Activated T-cell treated with anti-CD3 and anti-CD28 coated beads, Interleukin-2, amount 50 U/mL, for 48 hours (primary cell): ENCODE data around the gene THOP1.

Experiments
- DNase-seq, 2 experiments: peaks; one replicate each; pipeline ENCODE4 v3.0.0-alpha.2; 2020

THOP1 gene

DNA sequence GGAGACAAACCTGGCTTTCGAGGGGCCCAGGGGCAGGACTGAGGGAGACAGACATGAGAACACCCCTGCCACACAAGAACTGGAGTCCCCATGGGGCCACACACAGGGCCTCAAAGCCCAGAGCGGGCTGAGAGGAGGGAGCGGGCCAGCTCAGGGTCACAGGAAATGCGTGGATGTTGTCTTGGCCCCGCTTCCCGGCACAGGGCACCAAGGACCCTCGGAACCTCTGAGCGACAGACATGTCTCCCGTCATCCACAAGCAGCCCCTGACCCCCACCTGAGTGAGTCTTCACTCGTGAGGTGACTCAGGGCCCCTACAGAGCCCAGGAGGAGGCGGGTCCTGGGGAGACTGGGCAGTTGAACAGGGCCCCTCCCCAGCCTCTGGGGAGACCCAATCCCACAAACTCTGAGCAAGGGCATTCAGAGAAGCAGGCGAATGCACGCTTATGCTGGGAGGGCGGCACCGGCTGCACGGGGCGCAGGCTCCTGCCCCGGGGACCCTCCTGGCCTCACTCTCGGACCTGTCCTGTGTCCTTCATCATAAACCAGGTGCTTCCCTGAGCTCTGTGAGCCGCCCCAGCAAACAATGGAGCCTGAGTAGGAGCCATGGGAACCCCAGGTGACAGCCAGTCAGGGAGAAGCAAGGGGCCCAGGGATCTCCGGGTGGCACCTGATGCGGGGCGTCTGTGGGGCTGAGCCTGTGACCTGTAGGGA lies 22.4 kb upstream of the THOP1 start:
- DNase-seq, result no peak

- DNase-seq, result no peak
Observed at GRCh38 chr19:2763687-2764086, 21.6 kb upstream of the THOP1 start.

DNA sequence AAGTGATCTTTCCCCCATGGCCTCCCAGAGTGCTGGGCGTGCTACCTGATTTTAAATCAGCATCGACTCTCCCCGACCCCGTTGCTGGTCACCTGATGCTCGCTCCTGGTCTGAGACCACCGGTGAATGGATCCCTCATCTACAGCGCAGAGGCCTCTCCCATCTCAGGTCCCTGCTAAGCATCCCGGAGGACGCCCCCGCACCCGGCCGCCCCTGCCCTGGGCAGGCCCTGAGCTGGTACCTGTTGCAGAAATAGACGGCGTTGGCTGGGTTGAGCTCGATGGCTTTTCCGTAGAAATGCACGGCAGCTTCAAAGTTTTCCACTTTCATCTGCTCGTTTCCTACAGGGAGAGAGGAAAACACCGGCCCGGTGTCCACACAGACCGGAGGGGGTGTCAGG lies 20.4 kb upstream of the THOP1 start:
- DNase-seq, result no peak

GRCh38 chr19:2765376-2765775 lies 19.9 kb upstream of the THOP1 start:
- DNase-seq, result no peak

DNA sequence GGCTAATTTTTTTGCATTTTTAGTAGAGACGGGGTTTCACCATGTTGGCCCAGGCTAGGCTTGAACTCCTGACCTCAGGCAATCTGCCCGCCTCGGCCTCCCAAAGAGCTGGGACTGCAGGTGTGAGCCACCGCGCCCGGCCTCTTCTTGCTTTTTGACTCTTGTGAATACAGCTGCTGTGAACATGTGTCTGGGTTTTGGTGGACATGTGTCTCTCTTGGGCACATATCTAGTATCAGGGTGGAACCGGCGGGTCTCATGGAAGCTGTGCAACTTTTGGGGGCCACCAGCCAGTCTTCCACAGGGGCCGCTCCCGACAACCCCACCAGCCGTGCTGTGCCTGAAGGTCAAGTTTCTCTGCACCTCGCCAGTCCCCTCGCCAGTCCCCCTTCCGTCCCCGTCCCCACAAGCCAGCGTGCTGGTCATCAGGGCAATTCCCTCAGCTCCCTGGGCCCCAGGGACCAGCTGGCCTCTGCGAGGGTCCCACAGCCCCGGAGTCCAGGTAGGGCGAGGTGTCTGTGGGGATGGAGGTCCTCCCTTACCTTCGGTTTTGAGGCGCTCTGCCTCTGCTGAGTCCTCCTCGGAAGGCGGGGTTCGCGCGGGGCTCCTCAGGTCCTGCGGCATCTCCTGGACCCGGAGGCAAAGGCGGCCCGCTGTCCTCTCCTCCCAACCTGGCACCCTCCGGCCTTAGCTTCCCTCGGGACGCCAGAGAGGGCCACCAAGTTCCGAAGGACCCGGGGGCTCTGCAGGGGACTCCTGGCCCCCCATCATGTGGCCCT lies 18.5 kb upstream of the THOP1 start:
- DNase-seq, result no peak

DNA sequence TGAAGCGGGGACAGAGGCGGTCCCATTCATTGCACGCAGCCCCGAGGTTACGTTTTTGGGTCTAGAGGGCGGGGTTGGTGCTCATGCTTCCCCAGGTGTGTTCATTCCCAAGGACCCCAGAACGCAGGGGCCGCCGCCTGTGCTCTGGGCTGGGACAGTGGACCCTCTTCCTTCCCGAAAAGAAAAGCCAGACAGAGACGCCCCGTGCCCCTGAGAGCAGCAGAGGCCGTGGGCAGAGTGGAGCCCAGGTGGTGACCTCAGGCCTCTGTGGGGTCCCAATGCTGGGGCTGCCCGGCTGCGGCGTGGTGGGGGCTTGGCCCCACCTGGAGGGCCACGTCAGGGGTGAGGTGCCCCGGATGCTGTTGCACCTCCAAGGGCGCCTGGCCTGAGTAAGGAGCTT lies 17.6 kb upstream of the THOP1 start:
- DNase-seq, result no peak

DNA sequence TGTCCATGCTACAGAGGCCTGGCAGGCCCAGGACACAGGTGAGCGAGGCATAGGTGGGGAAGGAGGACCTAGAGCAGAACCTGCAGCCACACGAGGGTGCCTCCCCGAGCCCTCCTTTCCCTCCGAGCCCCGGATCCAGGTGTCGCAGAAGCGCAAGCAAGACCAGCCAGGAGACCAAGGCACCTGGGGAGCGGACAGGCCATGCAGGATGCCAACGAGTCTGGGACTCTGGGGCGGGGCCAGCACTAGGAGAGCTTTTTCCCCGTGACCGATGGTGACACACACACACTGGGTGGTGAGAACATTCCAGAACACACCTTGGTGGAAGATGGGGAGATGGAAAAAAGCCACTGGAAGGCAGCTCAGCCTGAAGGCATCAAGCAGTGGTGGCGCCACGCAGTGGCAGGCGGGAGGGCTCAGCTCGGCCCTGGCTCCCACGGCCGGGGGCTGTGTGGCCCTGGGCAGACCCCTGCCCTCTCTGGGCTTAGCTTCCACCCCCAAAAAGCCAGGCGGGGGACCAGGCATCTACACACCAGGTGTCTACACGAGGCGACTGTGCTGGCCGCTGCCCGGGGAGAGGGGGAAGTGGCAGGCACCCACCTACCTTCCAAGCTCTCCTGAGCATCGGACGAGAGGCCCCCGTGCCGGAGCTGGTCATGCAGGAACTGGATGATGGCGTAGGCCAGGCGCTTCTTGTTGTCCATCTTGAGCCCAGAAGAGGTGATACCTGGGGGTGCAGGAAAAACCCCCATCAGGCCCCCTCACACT lies 16.8 kb upstream of the THOP1 start:
- DNase-seq, result no peak

- DNase-seq, result no peak
Observed at GRCh38 chr19:2769218-2769617, 16.1 kb upstream of the THOP1 start.

- no peak for DNase-seq
Observed at GRCh38 chr19:2770055-2771013, 15.0 kb upstream of the THOP1 start.

DNA sequence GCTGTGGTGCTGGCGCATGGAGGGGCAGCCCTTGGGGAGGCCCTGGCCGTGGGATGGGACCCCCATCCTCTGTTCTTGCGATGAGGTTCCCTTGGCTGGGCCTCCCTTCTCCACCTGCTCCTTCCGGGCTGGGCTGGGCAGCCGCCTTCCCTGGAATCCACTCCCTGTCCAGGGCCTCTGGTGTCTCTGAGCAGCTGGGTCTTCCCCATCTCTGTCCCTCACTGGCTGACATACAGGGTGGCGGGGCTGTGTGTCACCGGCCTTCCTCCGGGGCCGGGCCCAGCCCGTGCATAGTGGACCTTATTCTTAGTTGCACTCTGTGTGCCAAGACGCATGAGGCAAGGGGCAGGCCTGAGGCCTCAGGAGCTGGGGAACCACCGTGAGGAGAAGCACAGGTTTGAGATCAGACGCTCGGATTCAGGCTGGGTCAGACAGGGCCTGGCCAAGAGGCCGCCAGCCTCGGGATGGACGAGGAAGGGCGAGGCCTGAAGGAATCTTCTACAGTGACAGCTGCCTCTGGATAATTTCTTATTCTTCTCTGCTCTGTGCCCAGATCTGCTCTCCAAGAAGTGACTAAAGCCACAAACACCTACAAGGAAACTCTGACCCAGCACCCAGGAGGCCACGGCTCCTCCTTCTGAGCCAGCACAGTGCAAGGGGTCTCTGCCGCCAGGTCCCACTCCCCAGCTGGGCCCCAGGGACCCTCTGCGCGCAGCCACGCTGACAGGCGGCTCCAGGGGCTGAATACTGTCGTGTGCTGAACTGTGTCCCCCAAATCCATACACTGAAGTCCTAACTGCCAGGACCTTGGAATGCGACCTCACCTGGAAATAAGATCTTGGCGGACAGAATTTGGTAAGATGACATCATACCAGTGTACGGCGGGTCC lies 13.3 kb upstream of the THOP1 start:
- DNase-seq, result no peak

- no peak for DNase-seq
Observed at GRCh38 chr19:2774083-2774679, 11.1 kb upstream of the THOP1 start.

DNA sequence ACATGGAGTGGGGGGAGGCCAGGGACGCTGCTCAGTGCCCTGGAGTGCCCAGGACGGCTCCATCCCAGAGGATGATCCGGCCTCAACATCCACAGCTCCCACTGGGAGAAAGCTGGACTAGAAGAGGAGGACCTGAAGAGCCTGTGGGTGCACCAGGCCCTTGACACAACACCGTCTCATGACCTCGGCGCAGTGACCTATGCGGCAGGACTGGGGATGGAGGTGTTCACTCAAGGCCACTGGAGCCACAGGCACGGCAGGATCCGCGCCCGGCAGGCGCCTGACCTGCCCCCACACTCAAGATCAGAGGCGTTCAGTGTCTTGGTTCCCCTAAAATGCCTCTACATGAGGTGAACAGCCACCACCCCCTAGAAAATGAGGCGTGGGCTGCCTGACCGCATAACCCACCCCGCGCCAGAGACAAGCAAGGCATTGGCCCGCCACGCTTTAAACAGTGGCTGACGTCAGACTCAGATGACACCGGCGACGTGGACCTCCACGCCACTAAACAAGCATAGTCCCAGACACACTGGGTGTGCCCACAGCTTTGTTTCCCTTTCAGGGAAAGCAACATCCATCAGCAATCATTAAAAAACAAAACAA lies 10.2 kb upstream of the THOP1 start:
- no peak for DNase-seq

GRCh38 chr19:2775556-2776430 lies 9.5 kb upstream of the THOP1 start:
- DNase-seq, result peak; percentile 86

DNA sequence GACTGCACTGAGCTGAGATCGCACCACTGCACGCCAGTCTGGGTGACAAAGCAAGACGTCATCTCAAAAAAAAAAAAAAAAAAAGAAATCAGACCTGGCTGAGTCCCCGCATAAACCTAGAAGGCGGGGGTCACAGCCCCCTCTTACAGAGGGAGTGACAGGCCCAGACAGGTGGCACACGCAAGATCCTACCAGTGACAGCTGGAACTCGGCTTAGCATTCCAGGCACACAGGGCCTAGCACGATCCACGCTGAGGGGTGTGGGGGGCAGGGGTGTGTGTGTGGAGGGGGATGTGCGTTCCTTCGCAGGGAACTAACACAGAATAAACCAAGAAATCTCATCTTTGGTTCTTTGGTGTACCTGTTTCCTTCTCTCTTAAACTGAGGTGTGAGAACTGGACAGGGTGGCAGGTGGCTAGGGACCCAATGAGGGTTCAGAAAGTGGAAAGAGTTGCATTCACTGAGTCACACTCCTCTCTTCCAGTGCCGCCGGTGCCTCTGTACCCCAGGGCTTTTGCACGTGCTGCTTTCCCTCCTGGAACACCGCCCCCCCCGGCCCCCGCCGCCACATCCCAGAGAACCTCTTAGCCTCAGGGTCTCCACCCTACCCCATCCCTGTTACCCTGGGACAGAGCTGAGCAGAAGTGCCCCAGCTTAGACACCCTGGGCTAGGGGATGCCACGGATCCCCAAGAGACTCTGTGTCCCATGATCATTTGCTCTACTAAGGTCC lies 7.2 kb upstream of the THOP1 start:
- no peak for DNase-seq

DNA sequence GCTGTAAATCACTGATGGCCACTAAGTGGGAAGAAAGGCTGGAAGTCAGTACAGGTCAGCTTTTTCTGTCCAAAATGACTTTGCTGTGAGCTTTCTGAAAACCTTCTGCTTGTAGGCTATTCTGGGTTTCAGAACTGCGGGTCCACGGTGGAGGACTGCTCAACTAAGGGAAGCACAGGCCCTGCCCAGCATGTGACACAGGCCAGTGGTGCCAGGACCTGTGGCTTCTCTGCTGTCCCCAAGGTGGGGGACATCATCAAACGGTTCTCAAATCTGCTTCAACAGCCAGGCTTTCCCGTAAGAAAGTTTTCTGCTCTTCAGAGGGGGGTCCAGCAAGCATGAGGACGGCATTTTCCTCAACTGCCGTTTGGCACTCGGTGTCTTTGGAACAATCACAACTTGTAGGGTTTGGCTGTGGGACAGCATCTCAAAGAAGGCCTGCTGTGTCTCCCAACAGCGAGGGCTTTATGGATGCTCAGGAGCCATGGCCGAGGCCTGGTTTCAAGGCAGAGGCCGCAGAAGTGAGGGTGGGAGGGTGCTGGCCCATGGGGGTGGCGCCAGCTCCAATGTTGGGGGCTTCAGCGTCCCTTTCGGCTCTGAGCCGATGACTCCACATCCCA lies 6.1 kb upstream of the THOP1 start:
- DNase-seq, result no peak

GRCh38 chr19:2780284-2780683 lies 5.0 kb upstream of the THOP1 start:
- DNase-seq, result no peak

GRCh38 chr19:2782329-2782935 lies 2.9 kb upstream of the THOP1 start:
- DNase-seq, result peak; percentile 43 to 44
